K562 (cell line): ENCODE data around the gene CEP170. TPM values are rescaled to one million over a fixed set of nuclear protein-coding genes. Genes with fewer than 3 reads are reported as not detected.

Experiments
- ATAC-seq: fragments of 200-7000 bp; cut with Tn5 transposase; 3 replicates; pipeline ENCODE4 v1.9.1; 2020; ENCODE audit warnings: moderate library complexity
- BruUV-seq: library from RNA; stranded (reverse); fragments of 400-500 nt; replicated peaks from 2 replicates; lab custom pipeline; 2021; lab: Mats Ljungman, UMichigan
- CTCF ChIA-PET: fragments of 300-600 bp; formaldehyde crosslinking; extraction: SDS; loops from one replicate; lab custom pipeline; 2021; ENCODE audit warnings: low intra/inter-chr PET ratio; lab: Yijun Ruan, JAX
- POLR2A ChIA-PET: fragments of 300-600, 350-650 bp; sonication (Branson Sonifier 250); formaldehyde crosslinking; extraction: SDS; loops from one replicate; lab custom pipeline; 2021; ENCODE audit warnings: antibody characterized with exemption, inconsistent platforms; lab: Yijun Ruan, JAX
- DNase-seq, 4 experiments: peaks; one replicate each; pipeline versions ENCODE4 v3.0.0 to v3.0.0-alpha.2; 2011 to 2018; ENCODE audit warnings: low spot score in 3 of 4, mixed read lengths in 3 of 4; ENCODE audit errors: extremely low read depth in 1 of 4
- FAIRE-seq: peaks from 2 replicates; lab custom pipeline; 2011; peaks lifted over from hg19 to GRCh38; lab: Jason Lieb, UNC
- H2AFZ ChIP-seq: 2 replicates; pipeline ENCODE4 v1.6.0; 2011; ENCODE audit warnings: low read depth, low read length, control low read depth, inconsistent platforms
- H3K27ac ChIP-seq: fragments of 200-600 bp; 3 replicates; pipeline ENCODE4 v1.8.0; 2011; ENCODE audit warnings: low read depth, mild to moderate bottlenecking, control low read depth, inconsistent platforms, low read length, moderate library complexity, mixed read lengths; ENCODE audit errors: extremely low read depth
- H3K27me3 ChIP-seq, 2 experiments: fragments of 300-600 bp in 1 of 2; 2 replicates in 1 of 2; 3 replicates in 1 of 2; pipeline versions ENCODE4 v1.6.0 to v1.8.0; 2011; ENCODE audit warnings: inconsistent platforms in 2 of 2, low read length in 2 of 2, mild to moderate bottlenecking in 1 of 2, mixed read lengths in 1 of 2, moderate library complexity in 1 of 2; ENCODE audit not compliant: control insufficient read depth in 2 of 2, insufficient read depth in 2 of 2
- H3K36me3 ChIP-seq: fragments of 300-600 bp; 3 replicates; pipeline ENCODE4 v1.8.0; 2011; ENCODE audit warnings: mild to moderate bottlenecking, low read length, inconsistent platforms; ENCODE audit not compliant: control insufficient read depth, insufficient read depth
- H3K4me1 ChIP-seq, 2 experiments: fragments of 200-600 bp in 1 of 2; replicated peaks in 1 of 2; 2 replicates in 1 of 2; 3 replicates in 1 of 2; pipeline versions ENCODE4 v1.5.1 to v1.8.0; 2011; ENCODE audit warnings: inconsistent platforms in 2 of 2, low read length in 2 of 2, mild to moderate bottlenecking in 1 of 2, mixed read lengths in 1 of 2, moderate library complexity in 1 of 2; ENCODE audit not compliant: control insufficient read depth in 2 of 2, insufficient read depth in 2 of 2
- H3K4me2 ChIP-seq: 2 replicates; pipeline ENCODE4 v1.6.1; 2011; ENCODE audit warnings: low read length, control low read depth, inconsistent platforms, mixed read lengths; ENCODE audit not compliant: insufficient read depth
- H3K4me3 ChIP-seq: fragments of 200-600 bp; sonication (generic), shearing (Covaris generic); 2 replicates; pipeline ENCODE4 v1.5.1; 2016; ENCODE audit warnings: control low read depth, inconsistent platforms
- H3K79me2 ChIP-seq: fragments of 200-600 bp; 3 replicates; pipeline ENCODE4 v1.8.0; 2011; ENCODE audit warnings: low read length, inconsistent platforms; ENCODE audit not compliant: control insufficient read depth, insufficient read depth
- H3K9ac ChIP-seq, 2 experiments: 2 replicates each; pipeline versions ENCODE4 v1.6.0 to v1.6.1; 2011; ENCODE audit warnings: low read depth in 2 of 2, low read length in 2 of 2, control low read depth in 1 of 2, inconsistent platforms in 1 of 2, mild to moderate bottlenecking in 1 of 2, mixed read lengths in 1 of 2; ENCODE audit not compliant: insufficient read depth in 1 of 2
- H3K9me1 ChIP-seq: one replicate; pipeline ENCODE4 v1.6.0; 2011; ENCODE audit warnings: inconsistent platforms, mild to moderate bottlenecking, low read length, moderate library complexity; ENCODE audit not compliant: control insufficient read depth, insufficient read depth
- H3K9me3 ChIP-seq: replicated peaks from 2 replicates; pipeline ENCODE4 v1.5.1; 2011; ENCODE audit warnings: low read depth, low read length, inconsistent platforms; ENCODE audit not compliant: control insufficient read depth, insufficient read depth
- H4K20me1 ChIP-seq: replicated peaks from 2 replicates; pipeline ENCODE4 v1.6.1; 2011; ENCODE audit warnings: low read length, inconsistent platforms, mixed read lengths; ENCODE audit not compliant: control insufficient read depth, insufficient read depth
- ATF1 ChIP-seq, 2 experiments: fragments of 450-650 bp in 1 of 2; IDR thresholded peaks; 2 replicates each; pipeline ENCODE4 v1.6.1; 2016; ENCODE audit warnings: missing compliant biosample characterization in 1 of 2, missing genetic modification characterization in 1 of 2
- DACH1 ChIP-seq: fragments of 450-650 bp; IDR thresholded peaks from 2 replicates; pipeline ENCODE4 v1.6.1; 2018; ENCODE audit not compliant: partially characterized antibody
- DMBX1 ChIP-seq: fragments of 250-450 bp; sonication (Bioruptor Pico); IDR thresholded peaks from 2 replicates; pipeline ENCODE4 v1.8.0; 2022; ENCODE audit warnings: inconsistent platforms, mild to moderate bottlenecking, moderate library complexity, borderline replicate concordance
- ESRRA ChIP-seq: fragments of 450-650 bp; IDR thresholded peaks from 2 replicates; pipeline ENCODE4 v1.6.1; 2014; ENCODE audit warnings: low read depth, mild to moderate bottlenecking, moderate library complexity, borderline replicate concordance
- FOXP4 ChIP-seq: sonication (generic); formaldehyde crosslinking; IDR thresholded peaks from 2 replicates; pipeline ENCODE4 v1.8.0; 2022; ENCODE audit warnings: mild to moderate bottlenecking, missing genetic modification reagents, borderline replicate concordance
- HMGXB4 ChIP-seq: sonication (generic); formaldehyde crosslinking; IDR thresholded peaks from 2 replicates; pipeline ENCODE4 v1.8.1; 2023; ENCODE audit warnings: mild to moderate bottlenecking, missing genetic modification reagents
- ILK ChIP-seq: fragments of 450-650 bp; IDR thresholded peaks from 2 replicates; pipeline ENCODE4 v1.6.1; 2016; ENCODE audit warnings: missing genetic modification characterization, low read depth, mild to moderate bottlenecking, missing compliant biosample characterization, moderate library complexity, borderline replicate concordance
- MYC ChIP-seq, 2 experiments: fragments of 250-450 bp in 1 of 2; sonication (Bioruptor Pico) in 1 of 2; IDR thresholded peaks; 2 replicates each; pipeline versions ENCODE4 v1.5.1 to v1.6.1; 2012 to 2021; ENCODE audit warnings: low read depth in 2 of 2, borderline replicate concordance in 1 of 2, improper control_type of control experiment in 1 of 2, low read length in 1 of 2, mild to moderate bottlenecking in 1 of 2, moderate library complexity in 1 of 2
- TOE1 ChIP-seq, 2 experiments: fragments of 450-650 bp in 1 of 2; sonication (generic) in 1 of 2; formaldehyde crosslinking in 1 of 2; IDR thresholded peaks; 2 replicates each; pipeline versions ENCODE4 v1.7.1 to v1.8.0; 2016 to 2022; ENCODE audit warnings: borderline replicate concordance in 2 of 2, mild to moderate bottlenecking in 2 of 2, antibody characterized with exemption in 1 of 2, inconsistent platforms in 1 of 2, low read depth in 1 of 2, missing genetic modification reagents in 1 of 2, moderate library complexity in 1 of 2
- U2AF1 ChIP-seq: fragments of 200-400 bp; formaldehyde crosslinking; optimal IDR thresholded peaks from 2 replicates; pipeline ENCODE3; 2017; ENCODE audit warnings: mild to moderate bottlenecking, low read depth, low read length, moderate library complexity
- ZNF655 ChIP-seq: fragments of 250-450 bp; sonication (Bioruptor Pico); IDR thresholded peaks from 2 replicates; pipeline ENCODE4 v1.5.0; 2021
- ZSCAN32 ChIP-seq: fragments of 450-650 bp; formaldehyde crosslinking; IDR thresholded peaks from 2 replicates; pipeline ENCODE4 v1.4.0; 2020; ENCODE audit warnings: mild to moderate bottlenecking, moderate library complexity
- WGBS: fragments of 100-300 bp; shearing (Covaris generic); methylation state at CpG from one replicate; pipeline ENCODE4 v1.1.6; 2016; ENCODE audit warnings: low coverage, mixed read lengths; ENCODE audit not compliant: insufficient coverage; ENCODE audit errors: missing lambda C conversion rate; 5-methylcytosine and 5-hydroxymethylcytosine counted together
- in situ Hi-C: fragments of 300-500 bp; cut with MboI; formaldehyde crosslinking; loops from 4 replicates; pipeline ENCODE4 v1.15.0; 2018; ENCODE audit warnings: inconsistent platforms, mixed read lengths
- intact Hi-C: fragments of 100-400 bp; cut with micrococcal nuclease; formaldehyde crosslinking; loops from 2 replicates; pipeline ENCODE4 v1.14.2; 2022
- polyA plus RNA-seq, 8 experiments: library from polyadenylated mRNA; depleted of rRNA in 4 of 8; stranded (reverse) in 5 of 8; unstranded in 3 of 8; fragments of >200 nt; fragmentation: Nextera tagmentation in 2 of 8; fragmentation: Illumina TruSeq in 1 of 8; extraction: Ambion mirVana in 2 of 8; extraction: Trizol in 1 of 8; gene quantifications; 2 replicates each; pipeline versions ENCODE4 v1.2.1 to v1.2.3, GENCODE V29; 2011 to 2014; ENCODE audit warnings: inconsistent platforms in 1 of 8, missing spikeins in 1 of 8
- total RNA-seq, 7 experiments: library from RNA; depleted of rRNA in 6 of 7; stranded (reverse); fragments of >200 nt in 6 of 7; fragmentation: Illumina TruSeq in 2 of 7; extraction: Trizol in 2 of 7; gene quantifications; 2 replicates each; pipeline versions ENCODE4 v1.2.1 to v1.2.3, GENCODE V29; 2011 to 2021; ENCODE audit warnings: low replicate concordance in 1 of 7

Gene CEP170
- total and polyA plus RNA-seq, 9 of the 15 experiments (the other 6 are each of a cell fraction or from before 2014, with no cell fraction given): 22.6 to 110 (median 68.5) TPM

- no peak for TF ChIP-seq FOXP4 (CRISPR knock-in tag)
Measured at GRCh38 chr1:243271996-243272395, 16.9 kb upstream of the CEP170 start (continued).

GRCh38 chr1:243270097-243270864 is 15.2 kb upstream of the CEP170 start:
- WGBS: 80% methylated on average over 6 of the region's 6 CpGs
- ATAC-seq (peak; percentile 17; the same call in 1 of the 3 replicates), FAIRE-seq (no peak), DNase-seq (no peak)
- Histone ChIP-seq H3K4me3 (no peak overlapping the region), H3K36me3 (peaks cover 25% of the 10 kb centered on the region; the same call in 2 of the 3 replicates), H4K20me1 (no peaks in the 10 kb centered on the region), H3K9ac (no peak overlapping the region; a peak in 1 of 4 replicates), H3K4me2 (peak overlapping the region; percentile 67; the same call in 1 of the 2 replicates), H2AFZ (peak overlapping the region; percentile 78; the same call in 1 of the 2 replicates), H3K9me1 (no peaks in the 10 kb centered on the region), H3K9me3 (no peaks in the 10 kb centered on the region), H3K27ac (peak overlapping the region; percentile 61; the same call in 2 of the 3 replicates), H3K27me3 (no peaks in the 10 kb centered on the region), H3K4me1 (peaks cover 21 to 35% of the 10 kb centered on the region in 2 experiments), H3K79me2 (peaks cover 14% of the 10 kb centered on the region; the same call in 2 of the 3 replicates)
- in situ Hi-C loops (no loop called here), intact Hi-C loops (no loop called here)
- ChIA-PET CTCF (no interaction called here), POLR2A (interaction anchor here (1.2 to 2.2 kb wide), 2 partner anchors 14 to 244 kb away, joined by 4 to 19 read pairs; partner anchors contain the start of genes CEP170 and SDCCAG8)
- BruUV-seq: no TSS peak
- no peak for TF ChIP-seq ILK
- TF ChIP-seq U2AF1: no peak
- TF ChIP-seq ESRRA: no peak
- no peak for TF ChIP-seq ZSCAN32 (CRISPR knock-in tag)
- no peak for TF ChIP-seq TOE1 (IDR thresholded peaks at IDR 0.05; ENCODE audit: borderline replicate concordance)
- no peak for TF ChIP-seq TOE1 (CRISPR knock-in tag; IDR thresholded peaks at IDR 0.05; ENCODE audit: borderline replicate concordance, low read depth)
- TF ChIP-seq DACH1: no peak
- TF ChIP-seq ZNF655 (CRISPR knock-in tag): no peak
- TF ChIP-seq DMBX1 (CRISPR knock-in tag): 0 out of 2 replicates have a peak, but pooled peaks have one; percentile 36
- no peak for TF ChIP-seq MYC (IDR thresholded peaks at IDR 0.05; ENCODE audit: low read depth, low read length)
- TF ChIP-seq MYC (CRISPR knock-in tag; IDR thresholded peaks at IDR 0.05; ENCODE audit: borderline replicate concordance, low read depth): no peak
- no peak for TF ChIP-seq HMGXB4 (CRISPR knock-in tag)
- no peak for TF ChIP-seq ATF1 (CRISPR knock-in tag; IDR thresholded peaks at IDR 0.05)
- TF ChIP-seq ATF1 (tag; IDR thresholded peaks at IDR 0.05): no peak
